Kidney (tissue), 14 donors: ENCODE measurements around the gene MEGF11. TPM values are rescaled to one million over a fixed set of nuclear protein-coding genes. Genes with fewer than 3 reads are reported as not detected.

Source experiments
- DNase-seq, 5 donors: peaks; one replicate each; pipeline ENCODE4 v3.0.0-alpha.2; 2013 to 2020
- FAIRE-seq: peaks from 2 replicates; lab custom pipeline; 2012; peaks lifted over from hg19 to GRCh38; lab: Jason Lieb, UNC
- H3K27ac ChIP-seq, 2 donors: one replicate each; pipeline ENCODE4 v1.7.0; 2013; ENCODE audit warnings: low read depth in 2 of 2, low read length in 2 of 2, inconsistent platforms in 1 of 2
- H3K27me3 ChIP-seq: one replicate; pipeline ENCODE4 v1.7.1; 2013; ENCODE audit warnings: low read length, inconsistent platforms; ENCODE audit not compliant: control insufficient read depth, insufficient read depth
- H3K36me3 ChIP-seq, 3 donors: one replicate each; pipeline versions ENCODE4 v1.7.0 to v1.7.1; 2013; ENCODE audit warnings: low read length in 3 of 3, control low read depth in 1 of 3, inconsistent platforms in 1 of 3; ENCODE audit not compliant: insufficient read depth in 3 of 3, control insufficient read depth in 2 of 3
- H3K4me1 ChIP-seq, 3 donors: one replicate each; pipeline versions ENCODE4 v1.7.0 to v1.7.1; 2013; ENCODE audit warnings: low read length in 3 of 3, inconsistent platforms in 1 of 3, low read depth in 1 of 3; ENCODE audit not compliant: control insufficient read depth in 2 of 3, insufficient read depth in 2 of 3
- H3K4me3 ChIP-seq, 3 donors: one replicate each; pipeline versions ENCODE4 v1.7.0 to v1.8.1; 2013; ENCODE audit warnings: low read length in 3 of 3, control low read depth in 1 of 3, inconsistent platforms in 1 of 3
- H3K9ac ChIP-seq, 3 donors: one replicate each; pipeline versions ENCODE4 v1.7.0 to v1.7.1; 2013; ENCODE audit warnings: low read length in 3 of 3, control low read depth in 1 of 3, inconsistent platforms in 1 of 3
- H3K9me3 ChIP-seq, 3 donors: one replicate each; pipeline versions ENCODE4 v1.7.0 to v1.7.1; 2013; ENCODE audit warnings: low read length in 3 of 3, control low read depth in 1 of 3, inconsistent platforms in 1 of 3; ENCODE audit not compliant: control insufficient read depth in 2 of 3, insufficient read depth in 1 of 3
- intact Hi-C: fragments of 100-400 bp; cut with DNase I; formaldehyde crosslinking; loops from one replicate; pipeline ENCODE4 v1.11.1; 2022
- polyA plus RNA-seq: library from polyadenylated mRNA; stranded (reverse); fragments of 350-450 nt; fragmentation: Illumina TruSeq; extraction: RNeasy Lipid Tissue Mini Kit (QIAGEN cat#74804); gene quantifications from one replicate; pipeline ENCODE4 v1.2.3, GENCODE V29; 2014; ENCODE audit warnings: low read depth, low replicate concordance; ENCODE audit not compliant: insufficient read depth
- total RNA-seq: library from RNA; stranded (reverse); fragmentation: NEBNext Ultra II Directional; extraction: Animal tissue kit (Norgen Biotek cat#: 25700); gene quantifications from one replicate; pipeline ENCODE4 v1.2.1, GENCODE V29; 2021
- TF ChIP-seq, protein P1 (sequence below): IDR thresholded peaks from 3 replicates; pipeline ENCODE4 v1.5.1; 2012; ENCODE audit warnings: mild to moderate bottlenecking, moderate library complexity, borderline replicate concordance; ENCODE audit not compliant: insufficient read depth; ENCODE audit errors: extremely low read depth
- donor health status: control.
- donor health status: control.
- donor health status: control.
- donor health status: control.
- donor health status: control.
- donor health status: DM: yes; HTN: yes; CAD: no.
- donor health status: Normal renal cell carcinoma (clear cell type).

The MEGF11 gene
- total and polyA plus RNA-seq, 2 donors from 2014 or later, result 10.4 to 41.8 TPM

DNA sequence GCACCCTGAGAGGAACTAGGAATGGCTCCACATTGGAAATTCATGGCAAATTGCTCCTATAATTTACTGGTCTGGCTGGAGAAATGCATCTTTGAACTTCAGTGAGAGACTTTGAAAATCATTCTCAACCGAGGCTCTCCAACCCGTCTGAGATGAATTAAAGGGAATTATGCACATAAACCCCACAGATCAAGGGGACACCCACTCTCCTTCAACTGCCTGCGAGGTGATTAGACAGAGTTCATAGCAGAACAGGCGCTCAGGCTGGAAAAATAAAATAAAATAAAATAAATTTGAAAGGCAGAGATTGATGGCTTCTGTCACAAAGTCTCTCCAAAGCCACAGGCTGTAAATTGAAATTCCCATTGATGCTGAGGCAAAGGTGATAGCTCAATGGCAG lies 37.7 kb downstream of the MEGF11 start:
- H3K9ac ChIP-seq, result no peak overlapping the region
- no peaks in the 10 kb centered on the region for H3K9me3 ChIP-seq
- DNase-seq, result no peak
- no peaks in the 10 kb centered on the region for H3K4me1 ChIP-seq
- no peaks in the 10 kb centered on the region for H3K36me3 ChIP-seq
- H3K4me3 ChIP-seq, result no peak overlapping the region
- H3K27me3 ChIP-seq, result no peaks in the 10 kb centered on the region
- TF ChIP-seq, protein P1, sequence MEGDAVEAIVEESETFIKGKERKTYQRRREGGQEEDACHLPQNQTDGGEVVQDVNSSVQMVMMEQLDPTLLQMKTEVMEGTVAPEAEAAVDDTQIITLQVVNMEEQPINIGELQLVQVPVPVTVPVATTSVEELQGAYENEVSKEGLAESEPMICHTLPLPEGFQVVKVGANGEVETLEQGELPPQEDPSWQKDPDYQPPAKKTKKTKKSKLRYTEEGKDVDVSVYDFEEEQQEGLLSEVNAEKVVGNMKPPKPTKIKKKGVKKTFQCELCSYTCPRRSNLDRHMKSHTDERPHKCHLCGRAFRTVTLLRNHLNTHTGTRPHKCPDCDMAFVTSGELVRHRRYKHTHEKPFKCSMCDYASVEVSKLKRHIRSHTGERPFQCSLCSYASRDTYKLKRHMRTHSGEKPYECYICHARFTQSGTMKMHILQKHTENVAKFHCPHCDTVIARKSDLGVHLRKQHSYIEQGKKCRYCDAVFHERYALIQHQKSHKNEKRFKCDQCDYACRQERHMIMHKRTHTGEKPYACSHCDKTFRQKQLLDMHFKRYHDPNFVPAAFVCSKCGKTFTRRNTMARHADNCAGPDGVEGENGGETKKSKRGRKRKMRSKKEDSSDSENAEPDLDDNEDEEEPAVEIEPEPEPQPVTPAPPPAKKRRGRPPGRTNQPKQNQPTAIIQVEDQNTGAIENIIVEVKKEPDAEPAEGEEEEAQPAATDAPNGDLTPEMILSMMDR, result no peak
- intact Hi-C loops, result no loop called here
- H3K27ac ChIP-seq, result no peak overlapping the region
- no peak for FAIRE-seq

DNA sequence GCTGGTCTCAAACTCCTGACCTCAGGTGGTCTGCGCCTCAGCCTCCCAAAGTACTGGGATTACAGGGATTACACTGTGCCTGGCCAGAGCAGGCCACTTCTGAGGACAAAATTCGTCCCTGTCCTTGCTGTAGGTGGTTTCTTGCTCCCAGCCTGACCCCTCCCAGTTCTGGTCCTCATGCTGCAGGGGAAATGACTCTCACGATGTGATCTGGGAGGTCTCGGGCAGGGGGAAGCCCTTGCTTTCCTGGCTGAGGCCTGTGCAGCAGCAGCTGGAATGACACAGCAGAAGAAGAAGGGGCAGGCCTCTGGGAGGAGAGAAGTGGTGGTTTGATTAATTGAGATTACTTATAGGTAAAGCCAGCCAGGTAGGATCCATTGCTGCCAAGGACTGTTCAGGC lies 39.3 kb downstream of the MEGF11 start:
- Histone ChIP-seq H3K9ac (no peak overlapping the region), H3K4me1 (no peaks in the 10 kb centered on the region), H3K36me3 (no peaks in the 10 kb centered on the region), H3K27ac (no peak overlapping the region), H3K27me3 (no peaks in the 10 kb centered on the region), H3K4me3 (no peak overlapping the region), H3K9me3 (no peaks in the 10 kb centered on the region)
- DNase-seq (no peak), FAIRE-seq (no peak)
- TF ChIP-seq, protein P1, result no peak
- intact Hi-C loops, result no loop called here

- DNase-seq, result no peak
- intact Hi-C loops, result no loop called here
- H3K4me1 ChIP-seq, result no peaks in the 10 kb centered on the region
- no peak overlapping the region for H3K27ac ChIP-seq
- no peak overlapping the region for H3K4me3 ChIP-seq
- no peaks in the 10 kb centered on the region for H3K27me3 ChIP-seq
- H3K36me3 ChIP-seq, result no peaks in the 10 kb centered on the region
- H3K9ac ChIP-seq, result no peak overlapping the region
- no peak for FAIRE-seq
- H3K9me3 ChIP-seq, result no peaks in the 10 kb centered on the region
- TF ChIP-seq, protein P1, result no peak
These were observed 41.0 kb downstream of the MEGF11 start for GRCh38 chr15:66212563-66212921.
